Stimulated activated naive CD8-positive, alpha-beta T cell treated with anti-CD3 and anti-CD28 coated beads, Interleukin-15, amount 100 ng/mL, for 72 hours (primary cell): ENCODE measurements around the gene OR6M1.

ENCODE experiments used
- ATAC-seq: fragments of 150-1000 bp; cut with Tn5 transposase; 2 replicates; pipeline ENCODE4 v1.10.0; 2021; ENCODE audit warnings: mild to moderate bottlenecking, moderate library complexity
- DNase-seq, 2 donors: peaks; one replicate each; pipeline ENCODE4 v3.0.0; 2021 to 2022
- H3K27ac Mint-ChIP-seq, 2 donors: one replicate each; pipeline ENCODE4 v1.8.0; 2022; ENCODE audit warnings: mild to moderate bottlenecking in 2 of 2, mixed read lengths in 2 of 2, moderate library complexity in 2 of 2
- H3K27me3 Mint-ChIP-seq: one replicate; pipeline ENCODE4 v1.8.0; 2022; ENCODE audit warnings: mixed read lengths
- H3K4me1 Mint-ChIP-seq: one replicate; pipeline ENCODE4 v1.8.0; 2022; ENCODE audit warnings: mild to moderate bottlenecking, mixed read lengths
- H3K4me3 Mint-ChIP-seq, 2 donors: one replicate each; pipeline ENCODE4 v1.8.0; 2022; ENCODE audit warnings: mild to moderate bottlenecking in 2 of 2, mixed read lengths in 2 of 2, moderate library complexity in 1 of 2
- H3K9me3 Mint-ChIP-seq, 2 donors: one replicate each; pipeline ENCODE4 v1.8.0; 2022; ENCODE audit warnings: mixed read lengths in 2 of 2

OR6M1 gene

GRCh38 chr11:123806249-123806648, at the start of gene OR6M1:
TSS of gene OR6M1 (minus strand) at chr11:123806349. CDS start at chr11:123806349, 0 bp downstream.
- no peaks in the 10 kb centered on the region for H3K4me1 Mint-ChIP-seq
- ATAC-seq: no peak
- H3K4me3 Mint-ChIP-seq: no peak within 1 kb of the TSS
- no peak for DNase-seq
- H3K9me3 Mint-ChIP-seq: no peaks in the 10 kb centered on the region
- H3K27ac Mint-ChIP-seq: no peak within 1 kb of the TSS
- no peaks in the 10 kb centered on the region for H3K27me3 Mint-ChIP-seq

- DNase-seq (no peak), ATAC-seq (peak; percentile 18)
- Mint-ChIP-seq H3K27me3 (peaks cover 38% of the 10 kb centered on the region), H3K4me1 (no peaks in the 10 kb centered on the region), H3K9me3 (peaks cover 5 to 21% of the 10 kb centered on the region in 2 donors), H3K27ac (no peak overlapping the region), H3K4me3 (no peak overlapping the region)
These were observed 46.9 kb upstream of the OR6M1 start for GRCh38 chr11:123853038-123853437.

- Mint-ChIP-seq H3K27ac (no peak overlapping the region), H3K4me1 (no peaks in the 10 kb centered on the region), H3K9me3 (peaks cover 5 to 21% of the 10 kb centered on the region in 2 donors), H3K4me3 (no peak overlapping the region), H3K27me3 (peaks cover 41% of the 10 kb centered on the region)
- ATAC-seq (no peak), DNase-seq (no peak)
These were observed 46.2 kb upstream of the OR6M1 start for GRCh38 chr11:123852321-123852720.

GRCh38 chr11:123851110-123851509, 45.0 kb upstream of the OR6M1 start:
- H3K4me3 Mint-ChIP-seq: no peak overlapping the region
- no peaks in the 10 kb centered on the region for H3K4me1 Mint-ChIP-seq
- ATAC-seq (no peak), DNase-seq (no peak)
- H3K27me3 Mint-ChIP-seq: peaks cover 41% of the 10 kb centered on the region
- peaks cover 0 to 10% of the 10 kb centered on the region in 2 donors for H3K9me3 Mint-ChIP-seq
- H3K27ac Mint-ChIP-seq: no peak overlapping the region

- Mint-ChIP-seq H3K9me3 (no peaks in the 10 kb centered on the region), H3K4me1 (no peaks in the 10 kb centered on the region), H3K4me3 (no peak overlapping the region), H3K27ac (no peak overlapping the region), H3K27me3 (peaks cover 36% of the 10 kb centered on the region)
- ATAC-seq (peak; percentile 67), DNase-seq (no peak)
These were observed 35.0 kb upstream of the OR6M1 start for GRCh38 chr11:123841174-123841573.

- Mint-ChIP-seq H3K27ac (no peak overlapping the region), H3K4me3 (no peak overlapping the region)
These were observed 33.0 kb upstream of the OR6M1 start for GRCh38 chr11:123839131-123839530.

GRCh38 chr11:123838659-123839058, 32.5 kb upstream of the OR6M1 start:
- Mint-ChIP-seq H3K9me3 (no peaks in the 10 kb centered on the region), H3K4me3 (no peak overlapping the region), H3K27me3 (peaks cover 36% of the 10 kb centered on the region), H3K4me1 (no peaks in the 10 kb centered on the region), H3K27ac (no peak overlapping the region)
- ATAC-seq: no peak
- no peak for DNase-seq

More at GRCh38 chr11:123839131-123839530, 33.0 kb upstream of the OR6M1 start:
- Mint-ChIP-seq H3K4me1 (no peaks in the 10 kb centered on the region), H3K27me3 (peaks cover 36% of the 10 kb centered on the region), H3K9me3 (no peaks in the 10 kb centered on the region)
- ATAC-seq (no peak), DNase-seq (no peak)

GRCh38 chr11:123838199-123838598, 32.0 kb upstream of the OR6M1 start:
- Mint-ChIP-seq H3K27ac (no peak overlapping the region), H3K4me3 (no peak overlapping the region), H3K4me1 (no peaks in the 10 kb centered on the region), H3K27me3 (peaks cover 36% of the 10 kb centered on the region), H3K9me3 (no peaks in the 10 kb centered on the region)
- DNase-seq (no peak), ATAC-seq (no peak)

- DNase-seq (no peak), ATAC-seq (no peak)
- Mint-ChIP-seq H3K9me3 (peaks cover 0 to 6% of the 10 kb centered on the region in 2 donors), H3K4me1 (no peaks in the 10 kb centered on the region), H3K4me3 (no peak overlapping the region), H3K27ac (no peak overlapping the region), H3K27me3 (peaks cover 28% of the 10 kb centered on the region)
These were observed 26.9 kb upstream of the OR6M1 start for GRCh38 chr11:123833095-123833494.

GRCh38 chr11:123829745-123830144, 23.6 kb upstream of the OR6M1 start:
- Mint-ChIP-seq H3K9me3 (peaks cover 0 to 6% of the 10 kb centered on the region in 2 donors), H3K4me3 (no peak overlapping the region), H3K27ac (no peak overlapping the region), H3K4me1 (no peaks in the 10 kb centered on the region), H3K27me3 (peaks cover 33% of the 10 kb centered on the region)
- DNase-seq (no peak), ATAC-seq (no peak)

- H3K4me1 Mint-ChIP-seq: no peaks in the 10 kb centered on the region
- H3K9me3 Mint-ChIP-seq: no peaks in the 10 kb centered on the region
- H3K27me3 Mint-ChIP-seq: peaks cover 20% of the 10 kb centered on the region
- no peak for DNase-seq
- H3K4me3 Mint-ChIP-seq: no peak overlapping the region
- ATAC-seq: no peak
- H3K27ac Mint-ChIP-seq: no peak overlapping the region
These were observed 16.4 kb upstream of the OR6M1 start for GRCh38 chr11:123822599-123822998.

- H3K4me1 Mint-ChIP-seq: no peaks in the 10 kb centered on the region
- no peaks in the 10 kb centered on the region for H3K9me3 Mint-ChIP-seq
- no peak overlapping the region for H3K4me3 Mint-ChIP-seq
- DNase-seq (no peak), ATAC-seq (no peak)
- H3K27me3 Mint-ChIP-seq: peaks cover 20% of the 10 kb centered on the region
- H3K27ac Mint-ChIP-seq: no peak overlapping the region
These were observed 15.9 kb upstream of the OR6M1 start for GRCh38 chr11:123822032-123822431.

GRCh38 chr11:123815122-123815521, 9.0 kb upstream of the OR6M1 start:
- Mint-ChIP-seq H3K27ac (no peak overlapping the region), H3K27me3 (peaks cover 7% of the 10 kb centered on the region), H3K4me3 (no peak overlapping the region), H3K4me1 (no peaks in the 10 kb centered on the region), H3K9me3 (no peaks in the 10 kb centered on the region)
- DNase-seq (no peak), ATAC-seq (no peak)

GRCh38 chr11:123801765-123802164, 4.4 kb downstream of the OR6M1 start:
- Mint-ChIP-seq H3K9me3 (no peaks in the 10 kb centered on the region), H3K27me3 (no peaks in the 10 kb centered on the region), H3K4me3 (no peak overlapping the region), H3K4me1 (no peaks in the 10 kb centered on the region), H3K27ac (no peak overlapping the region)
- DNase-seq (no peak), ATAC-seq (no peak)

GRCh38 chr11:123800036-123800435, 6.1 kb downstream of the OR6M1 start:
- H3K27me3 Mint-ChIP-seq: no peaks in the 10 kb centered on the region
- no peaks in the 10 kb centered on the region for H3K9me3 Mint-ChIP-seq
- no peak overlapping the region for H3K4me3 Mint-ChIP-seq
- H3K4me1 Mint-ChIP-seq: no peaks in the 10 kb centered on the region
- no peak for ATAC-seq
- DNase-seq: no peak
- no peak overlapping the region for H3K27ac Mint-ChIP-seq

GRCh38 chr11:123799438-123799837, 6.7 kb downstream of the OR6M1 start:
- H3K4me3 Mint-ChIP-seq: no peak overlapping the region
- H3K27me3 Mint-ChIP-seq: no peaks in the 10 kb centered on the region
- no peaks in the 10 kb centered on the region for H3K9me3 Mint-ChIP-seq
- no peak for ATAC-seq
- H3K4me1 Mint-ChIP-seq: no peaks in the 10 kb centered on the region
- no peak for DNase-seq
- no peak overlapping the region for H3K27ac Mint-ChIP-seq

GRCh38 chr11:123798513-123799252, 7.5 kb downstream of the OR6M1 start:
- Mint-ChIP-seq H3K4me1 (no peaks in the 10 kb centered on the region), H3K4me3 (no peak overlapping the region), H3K27me3 (no peaks in the 10 kb centered on the region), H3K27ac (no peak overlapping the region), H3K9me3 (no peaks in the 10 kb centered on the region)
- DNase-seq: no peak
- ATAC-seq: no peak
